Measurements from ENCODE around the gene LETMD1.

- TF ChIP-seq CTCF (conservative IDR thresholded peaks at IDR 0.05) (peak; percentile 98), ZFX (IDR thresholded peaks at IDR 0.05) (peak; percentile 40; the same call in 1 of the 2 replicates)
These were observed at the start of gene LETMD1 for GRCh38 chr12:51047655-51048540.
